ENCODE measurements around the gene NRARP.

The NRARP gene

DNA sequence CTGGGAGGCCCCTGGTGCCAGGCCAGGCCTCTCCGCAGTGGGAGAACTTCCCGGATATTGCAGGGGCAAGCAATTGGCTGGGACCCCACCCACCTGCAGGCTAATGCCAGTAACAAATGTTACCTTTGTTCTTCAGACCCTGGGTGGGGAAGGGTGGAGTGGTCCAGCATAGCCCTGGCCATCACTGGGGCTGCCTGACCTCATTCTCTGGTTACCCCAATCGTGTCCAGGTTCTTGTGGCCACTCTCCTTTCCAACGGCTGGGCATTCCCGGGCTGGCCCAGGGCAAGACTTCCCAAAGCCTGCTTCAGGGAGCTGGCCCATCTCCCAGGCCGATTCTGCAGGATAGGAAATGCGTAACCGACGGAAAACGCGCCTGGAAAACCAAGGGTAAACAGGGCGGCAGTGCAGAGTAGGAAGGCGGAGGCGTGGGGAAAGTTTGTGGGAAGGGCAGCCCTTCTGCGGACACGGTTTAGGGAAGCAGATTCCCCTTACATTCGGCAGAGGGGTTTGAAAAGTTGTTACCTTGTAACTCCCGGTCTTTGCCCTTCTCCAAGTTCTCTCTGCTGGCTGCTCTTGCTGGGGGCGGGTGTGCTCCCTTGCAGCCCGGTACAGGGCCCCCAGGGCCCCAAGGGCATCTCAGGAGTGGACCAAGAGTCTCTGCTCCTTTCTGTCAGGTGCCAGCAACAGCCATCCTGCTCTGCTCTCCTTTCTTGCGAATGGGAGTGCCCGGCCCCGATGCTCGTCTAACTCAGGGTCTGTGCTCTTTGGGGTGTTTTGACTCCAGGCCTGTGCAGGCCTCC, 3.5 kb downstream of the NRARP start:
- DNase-seq (ENCODE audit: low read depth in 2 of 2): no peak

DNA sequence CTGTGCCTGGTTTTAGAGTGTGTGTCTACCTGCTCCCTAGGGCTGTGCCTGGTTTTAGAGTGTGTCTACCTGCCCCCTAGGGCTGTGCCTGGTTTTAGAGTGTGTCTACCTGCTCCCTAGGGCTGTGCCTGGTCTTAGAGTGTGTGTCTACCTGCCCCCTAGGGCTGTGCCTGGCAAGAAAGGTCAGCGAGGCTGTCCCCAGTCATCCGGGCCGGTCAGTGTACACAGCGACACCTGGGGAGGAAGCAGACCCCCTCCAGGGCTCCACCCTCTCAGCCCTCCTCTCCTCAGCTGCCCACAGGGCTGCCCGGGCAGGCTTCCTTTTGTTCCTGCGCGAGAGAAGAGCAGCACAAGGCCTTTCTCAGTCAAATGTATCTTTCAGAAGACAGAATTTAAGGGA, 4.1 kb downstream of the NRARP start:
- no peak for DNase-seq (ENCODE audit: low read depth in 2 of 2)

DNA sequence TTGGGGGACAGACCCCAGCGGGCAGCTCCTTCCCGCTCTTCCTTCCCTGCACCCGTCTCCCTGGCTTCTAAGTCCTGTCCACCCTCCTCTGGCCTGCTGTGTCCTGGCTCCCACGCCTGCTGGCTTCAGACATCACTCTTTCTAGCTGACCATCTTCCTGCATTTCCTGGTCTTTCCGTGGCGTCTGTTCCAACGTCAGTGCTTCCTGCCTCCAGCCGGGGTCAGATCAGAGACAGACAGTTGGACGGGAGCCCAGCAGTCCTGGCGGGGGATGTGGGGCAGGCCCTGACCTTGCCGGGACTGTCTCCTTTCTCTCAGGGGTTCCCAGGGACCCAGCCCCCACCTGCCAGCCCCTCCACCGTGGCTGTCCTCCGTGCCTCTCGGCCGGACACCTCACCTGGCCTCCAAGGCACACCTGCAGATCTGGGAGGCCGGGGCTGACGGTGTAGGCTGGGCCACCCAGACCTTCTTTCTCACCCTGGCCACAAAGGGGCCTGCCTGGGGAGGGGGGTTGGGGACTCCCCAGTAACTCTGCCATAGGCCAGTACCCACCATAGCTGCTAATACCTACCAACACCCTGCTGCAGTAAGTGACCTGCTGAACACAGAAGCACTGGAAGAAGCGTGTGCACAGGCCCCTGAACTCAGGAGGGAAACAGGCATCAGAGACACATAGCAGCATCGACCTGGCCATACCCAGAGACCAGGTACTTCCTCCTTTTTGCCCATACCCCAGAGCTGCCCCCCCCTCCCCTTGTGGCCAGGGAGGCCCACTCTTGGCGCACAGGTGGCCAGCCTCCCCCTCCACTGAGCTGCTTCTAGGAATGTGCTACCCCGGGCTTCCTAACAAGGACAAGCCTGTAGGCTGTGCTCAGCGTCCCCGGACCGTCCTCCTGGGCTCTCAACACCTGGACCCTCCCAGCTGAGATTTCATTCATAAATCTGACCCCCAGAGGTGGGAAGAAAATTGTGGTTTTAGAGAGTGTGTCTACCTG, 5.1 kb downstream of the NRARP start:
- no peak for DNase-seq (ENCODE audit: low read depth in 2 of 2)

DNA sequence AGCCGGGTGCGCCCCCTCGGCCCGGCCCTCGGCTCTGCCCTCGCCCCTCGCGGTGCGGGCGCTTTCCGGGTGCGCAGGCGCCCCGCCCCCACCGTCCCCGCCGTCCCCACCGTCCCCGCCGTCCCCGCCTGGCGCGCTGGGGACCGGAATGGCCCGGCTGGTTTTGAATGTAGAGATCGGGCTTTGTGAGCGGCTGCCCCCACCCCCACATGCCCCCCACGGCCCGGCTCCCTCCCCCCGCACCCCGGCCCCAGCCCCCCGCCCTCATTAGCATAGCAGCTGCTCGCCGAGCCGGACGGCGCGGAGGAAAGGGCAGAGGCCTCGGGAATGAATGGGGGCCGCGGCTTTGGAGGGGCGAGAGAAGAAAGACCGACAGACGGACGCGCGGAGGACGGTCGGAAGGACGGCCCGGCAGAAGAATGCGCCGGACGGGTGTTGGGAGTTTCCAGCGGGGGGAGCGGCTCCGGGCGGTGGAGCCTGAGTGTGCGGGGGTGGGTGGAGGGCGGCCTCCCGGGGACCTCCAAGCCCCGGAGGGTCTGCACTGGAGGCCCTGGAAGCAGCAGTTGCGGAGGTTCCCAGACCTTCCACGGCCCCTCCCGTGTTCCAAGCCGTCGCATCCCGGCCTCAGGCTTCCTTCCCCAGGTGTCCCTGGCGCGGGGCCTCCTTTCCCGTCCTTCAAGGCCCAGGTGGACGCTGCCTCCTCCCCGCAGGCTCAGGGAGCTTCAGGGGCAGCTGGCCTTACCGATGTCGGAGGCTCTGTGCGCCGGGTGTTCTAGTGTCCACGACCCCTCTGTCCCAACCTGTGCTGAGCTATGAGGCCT, 6.0 kb downstream of the NRARP start:
- no peak for DNase-seq (ENCODE audit: low read depth in 2 of 2)

- no peak for DNase-seq (ENCODE audit: low read depth in 2 of 2)
Measured at GRCh38 chr9:137295238-137295811, 6.7 kb downstream of the NRARP start.

DNA sequence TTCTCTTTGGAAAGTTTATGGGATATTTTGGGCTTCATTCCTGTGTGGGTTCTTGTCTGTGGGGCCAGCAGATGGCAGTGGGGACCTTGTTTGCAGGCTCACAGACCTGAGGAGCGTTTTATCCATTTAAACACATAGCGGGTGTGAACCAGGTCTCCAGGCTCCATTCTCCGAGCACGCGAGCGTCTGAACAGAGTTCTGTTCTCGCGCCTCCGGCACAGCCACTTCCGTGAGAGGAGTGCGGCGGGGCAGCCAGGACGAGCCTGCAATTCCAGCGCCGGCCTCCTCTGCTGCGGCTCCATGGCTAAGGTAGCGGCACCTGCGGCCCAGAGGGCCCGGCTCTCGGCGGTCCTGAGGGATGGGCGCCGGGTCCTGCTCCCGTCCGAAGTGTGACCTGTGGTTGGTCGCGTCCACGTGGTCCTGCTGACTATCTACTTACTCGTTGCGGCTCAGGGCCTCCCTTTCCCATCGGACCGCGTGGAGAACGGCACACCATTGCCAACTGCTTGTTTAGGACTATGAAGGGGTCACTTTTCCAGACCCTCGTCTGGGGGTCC, 7.3 kb downstream of the NRARP start:
- no peak for DNase-seq (ENCODE audit: low read depth in 2 of 2)

DNA sequence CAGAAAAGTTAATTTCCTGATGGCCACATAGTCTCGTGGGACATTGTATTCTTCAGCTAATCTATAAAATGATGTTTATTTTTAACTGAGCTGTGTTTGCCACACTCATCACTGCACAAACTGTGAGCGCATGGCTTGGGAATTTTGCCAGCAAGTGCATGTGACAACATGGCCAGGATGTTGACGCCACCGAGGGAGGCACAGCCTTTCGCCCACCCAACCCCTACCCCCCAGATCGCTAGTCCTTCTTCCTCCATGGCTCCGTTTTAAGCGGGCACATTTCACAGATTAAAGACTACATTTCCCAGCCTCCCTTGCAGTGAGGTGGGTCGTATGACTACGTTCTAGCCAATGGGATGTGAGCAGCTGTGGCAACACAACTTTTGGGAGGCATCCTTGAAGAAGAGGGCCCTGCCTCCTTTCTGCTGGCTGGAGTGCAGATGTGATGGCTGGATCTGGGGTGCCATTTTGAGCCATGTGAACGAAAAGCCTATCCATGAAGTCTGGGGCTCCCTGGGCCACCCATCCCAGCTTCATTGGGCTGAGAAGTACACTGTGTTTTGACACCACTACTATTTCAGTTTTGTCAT, 7.9 kb downstream of the NRARP start:
- DNase-seq (ENCODE audit: low read depth in 2 of 2): no peak

DNA sequence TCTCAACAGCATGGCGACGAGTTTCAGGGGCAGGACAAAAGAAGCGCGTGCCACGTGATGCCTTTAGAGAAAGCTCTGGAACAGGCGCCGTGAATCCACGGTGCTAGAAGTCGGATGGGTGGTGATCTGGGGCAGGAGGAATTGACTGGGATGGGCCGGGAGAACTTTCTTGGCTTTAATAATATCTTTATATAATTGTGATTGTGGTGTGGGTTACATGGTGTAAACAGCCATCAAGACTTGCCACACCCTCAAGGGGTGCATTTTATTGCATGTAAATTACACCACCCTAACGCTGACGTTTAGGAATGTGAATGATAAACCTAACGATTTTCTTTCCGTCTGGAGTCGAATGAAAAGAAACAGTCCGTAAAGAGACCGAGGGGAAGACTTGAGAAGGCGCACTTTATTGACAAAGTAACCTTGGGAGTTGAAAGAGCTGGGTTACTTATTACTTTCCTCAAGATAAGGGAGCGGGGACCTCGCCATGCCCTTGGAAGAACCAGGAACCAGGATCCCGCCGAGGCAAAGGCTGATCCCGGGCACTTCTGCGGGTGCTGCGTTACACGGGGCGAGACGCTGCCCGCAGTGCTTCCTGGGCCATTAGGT, 8.5 kb downstream of the NRARP start:
- DNase-seq (ENCODE audit: low read depth in 2 of 2): no peak

GRCh38 chr9:137293094-137293481, 9.0 kb downstream of the NRARP start:
- no peak for DNase-seq (ENCODE audit: low read depth in 2 of 2)

- no peak for DNase-seq (ENCODE audit: low read depth in 2 of 2)
Measured at GRCh38 chr9:137286975-137287383, 15.1 kb downstream of the NRARP start.

DNA sequence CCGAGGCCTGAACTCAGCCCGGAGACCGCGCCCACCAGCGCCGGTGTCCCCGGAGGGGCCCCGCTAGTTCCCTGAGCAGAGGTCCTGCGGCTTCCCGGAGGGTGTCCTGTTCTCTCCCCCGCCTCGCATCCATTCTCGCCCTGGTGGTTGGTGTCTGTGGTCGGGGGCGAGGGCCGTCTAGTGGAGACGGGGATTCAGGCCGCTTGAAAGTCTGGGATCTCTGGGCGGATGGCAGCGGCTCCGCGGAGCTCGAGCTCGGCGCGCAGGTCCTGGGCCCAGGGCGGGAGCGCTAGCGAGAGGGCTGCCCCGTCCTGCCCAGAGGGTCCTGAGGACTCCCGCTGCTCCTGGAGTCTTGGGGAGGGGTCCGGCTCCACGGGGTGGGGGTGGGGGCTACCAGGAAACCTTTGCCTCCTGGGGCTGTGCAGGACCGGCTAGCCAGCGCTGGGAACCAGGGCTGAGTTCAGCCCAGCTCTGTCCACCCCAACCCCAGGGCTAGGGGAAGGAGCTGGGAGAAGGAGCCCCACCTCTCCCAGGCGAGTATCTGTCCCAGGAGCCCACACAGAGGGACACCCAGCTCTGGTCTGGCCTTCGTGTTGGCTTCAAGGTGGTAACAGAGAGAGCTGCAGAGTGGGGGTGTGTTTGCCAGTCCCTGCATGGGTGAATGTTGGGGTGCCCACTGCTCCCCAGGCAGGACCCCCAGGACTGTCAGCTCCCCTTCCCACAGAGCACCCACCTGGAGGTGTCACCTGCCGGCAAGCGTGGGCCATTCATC, 20.5 kb downstream of the NRARP start:
- no peak for DNase-seq (ENCODE audit: low read depth in 2 of 2)

- DNase-seq (ENCODE audit: low read depth in 2 of 2): no peak
Measured at GRCh38 chr9:137280474-137281344, 21.4 kb downstream of the NRARP start.

DNA sequence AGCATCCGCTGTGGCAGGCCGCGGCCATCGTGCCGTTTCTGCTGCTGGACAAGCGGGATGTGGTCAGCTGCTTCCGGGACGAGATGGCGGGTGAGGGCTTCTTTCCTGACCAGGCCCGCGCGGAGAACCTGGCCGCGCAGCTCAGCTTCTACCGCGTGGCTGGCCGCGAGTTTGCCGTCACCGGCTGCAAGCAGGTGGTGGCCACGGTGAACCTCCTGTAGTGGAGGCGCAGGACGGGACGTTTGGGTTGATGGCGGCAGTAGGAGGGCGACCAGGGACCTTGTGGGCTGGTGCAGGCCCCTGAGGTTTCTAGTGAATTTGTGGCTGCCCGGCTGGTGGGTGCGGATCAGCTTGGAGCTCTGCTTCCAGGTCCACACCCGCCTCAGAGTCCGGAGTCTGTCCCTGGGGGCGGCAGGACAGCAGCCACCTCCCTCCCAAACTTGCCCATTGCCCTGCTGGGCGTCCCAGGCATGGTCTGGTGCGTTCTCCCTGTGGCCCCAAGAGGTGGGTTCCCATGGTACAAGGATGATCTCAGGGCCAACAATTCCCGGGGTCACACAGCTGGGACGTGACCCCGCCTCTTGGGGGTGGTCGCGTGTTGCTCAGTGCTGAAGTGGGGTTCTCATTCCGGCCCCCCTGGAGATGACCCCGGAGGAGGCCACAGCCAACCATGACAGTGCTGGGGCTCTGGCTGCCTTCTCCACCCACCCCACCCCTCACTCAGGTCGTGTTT, 22.2 kb downstream of the NRARP start:
- no peak for DNase-seq (ENCODE audit: low read depth in 2 of 2)

GRCh38 chr9:137278721-137279711, 23.1 kb downstream of the NRARP start:
- no peak for DNase-seq (ENCODE audit: low read depth in 2 of 2)

DNA sequence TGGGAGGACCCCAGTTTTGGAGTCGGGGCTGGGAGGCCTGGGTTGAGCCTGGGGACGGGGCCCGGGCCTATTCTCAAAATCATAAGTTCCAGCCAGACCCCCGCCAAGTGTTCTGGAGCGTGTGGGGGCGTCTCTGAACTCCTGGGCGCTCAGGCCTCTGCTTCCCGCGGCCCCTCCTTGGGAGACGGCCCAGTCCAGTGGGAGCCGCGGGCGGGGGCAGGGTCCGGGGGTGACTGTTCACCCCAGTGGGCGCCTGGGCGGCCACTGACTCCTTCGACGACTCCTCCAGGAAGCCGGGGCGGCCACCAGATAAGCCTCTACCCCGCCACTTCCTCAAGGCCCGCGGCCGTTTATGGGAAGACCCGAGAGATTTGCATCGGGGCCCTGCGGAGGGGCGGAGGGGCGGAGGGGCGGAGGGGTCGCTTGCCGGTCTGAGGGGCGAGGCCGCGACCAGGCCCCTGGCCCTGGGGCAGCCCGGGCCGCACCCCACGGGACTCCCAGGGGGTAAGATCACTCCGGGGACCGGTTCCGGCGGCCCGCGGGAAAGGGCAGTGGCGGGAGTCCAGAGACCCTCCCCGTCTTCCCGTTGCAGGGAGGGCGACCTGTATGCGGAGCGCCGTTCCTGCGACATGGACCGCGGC, 23.9 kb downstream of the NRARP start:
- DNase-seq (ENCODE audit: low read depth in 2 of 2): no peak

All from stimulated activated CD8-positive, alpha-beta memory T cell treated with anti-CD3 and anti-CD28 coated beads, Interleukin-2, amount 100 ng/mL, for 48 hours (primary cell).